Stimulated activated CD4-positive, alpha-beta T cell treated with anti-CD3 and anti-CD28 coated beads, Interleukin-1b, Interleukin-23, amount 100 ng/mL, for 4 hours (primary cell): ENCODE data around the gene EIF3K.

Experiments
- DNase-seq, 2 donors: peaks; one replicate each; pipeline ENCODE4 v3.0.0-alpha.2; 2020; ENCODE audit warnings: low read depth in 2 of 2

The EIF3K gene

GRCh38 chr19:38665950-38666662, 47.1 kb downstream of the EIF3K start:
- no peak for DNase-seq

DNA sequence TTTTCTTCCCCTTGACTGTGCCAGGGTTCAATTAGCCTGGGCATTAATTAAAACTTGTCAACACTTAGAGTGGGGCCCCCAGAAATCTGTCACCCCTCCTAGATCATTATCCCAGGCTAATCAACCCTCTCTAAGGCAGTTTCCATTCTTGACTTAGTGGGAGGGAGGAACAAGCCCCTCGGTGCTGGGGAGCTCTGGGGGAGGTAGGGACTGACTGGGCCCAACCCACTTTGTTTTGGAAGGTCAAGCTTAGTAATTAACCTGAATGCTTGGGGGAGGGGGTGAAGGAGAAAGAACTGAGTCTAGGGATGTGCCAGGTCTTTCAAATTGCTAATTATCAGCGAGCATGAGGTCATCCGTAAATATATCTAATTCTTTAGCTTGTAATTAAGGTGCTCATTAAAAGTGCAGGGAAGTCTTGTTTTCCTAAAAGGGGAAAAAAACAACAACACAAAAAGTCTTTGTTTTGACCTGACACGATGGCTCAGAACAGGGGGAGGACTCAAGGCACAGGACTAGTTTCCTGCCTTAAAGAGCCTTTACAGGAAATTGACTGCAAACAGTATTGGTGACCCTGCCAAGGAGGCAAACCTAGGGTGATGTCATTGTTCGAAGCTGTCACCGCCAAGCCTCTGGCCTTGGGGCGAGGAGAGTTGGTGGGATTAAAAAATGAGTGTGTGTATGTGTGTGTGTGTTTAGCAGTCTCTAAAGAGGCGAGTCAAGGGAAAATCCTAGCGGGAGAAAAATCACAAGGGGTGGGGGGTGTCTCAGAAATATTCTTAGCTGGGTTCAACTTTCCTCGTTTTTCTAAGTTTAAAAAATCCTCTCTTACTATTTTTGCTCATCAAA, 47.9 kb downstream of the EIF3K start:
- DNase-seq: no peak

GRCh38 chr19:38667661-38668171, 48.7 kb downstream of the EIF3K start:
- no peak for DNase-seq

DNA sequence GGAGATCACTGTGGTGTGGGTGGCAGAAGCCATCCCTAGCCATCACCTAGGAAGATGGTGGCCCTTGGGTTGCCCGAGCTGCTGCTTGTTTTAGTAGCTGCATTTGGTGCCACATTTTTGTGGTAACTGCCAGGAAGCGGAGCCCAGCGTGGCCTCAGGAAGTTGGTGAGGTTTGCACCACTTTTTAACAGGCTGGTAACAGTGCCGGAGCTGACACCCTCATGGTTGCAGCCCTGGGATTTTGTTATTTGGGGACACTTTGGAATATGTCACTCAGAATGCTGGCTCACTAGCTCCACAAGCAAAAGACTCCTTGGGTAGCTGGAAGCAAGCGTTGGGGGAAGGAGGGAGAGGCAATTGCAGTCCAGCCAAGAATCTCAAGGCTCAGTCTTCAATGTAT, 50.6 kb downstream of the EIF3K start:
- no peak for DNase-seq

DNA sequence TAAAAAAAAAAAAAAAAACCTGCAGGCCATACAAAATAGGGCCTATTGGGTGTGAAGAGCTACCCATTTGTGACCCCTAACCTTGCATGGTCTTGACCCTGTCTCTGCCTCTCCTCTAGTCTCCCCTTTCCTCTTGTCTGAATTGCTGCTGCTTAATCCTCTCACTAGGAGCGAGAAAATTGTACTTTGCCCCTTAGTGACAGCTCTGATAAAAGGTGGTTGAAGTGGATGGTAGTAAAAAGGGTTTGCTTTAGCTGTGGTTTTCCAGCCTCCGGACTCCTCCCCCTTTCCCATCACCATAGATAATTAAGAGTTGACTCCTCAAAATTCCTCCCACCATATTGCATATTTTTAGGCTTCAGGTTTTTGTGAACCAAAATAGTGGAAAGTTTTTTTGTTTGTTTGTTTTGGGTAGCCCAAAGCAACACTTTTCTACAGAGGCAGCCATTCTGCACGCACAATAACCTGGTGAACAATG, 52.0 kb downstream of the EIF3K start:
- DNase-seq: no peak

DNA sequence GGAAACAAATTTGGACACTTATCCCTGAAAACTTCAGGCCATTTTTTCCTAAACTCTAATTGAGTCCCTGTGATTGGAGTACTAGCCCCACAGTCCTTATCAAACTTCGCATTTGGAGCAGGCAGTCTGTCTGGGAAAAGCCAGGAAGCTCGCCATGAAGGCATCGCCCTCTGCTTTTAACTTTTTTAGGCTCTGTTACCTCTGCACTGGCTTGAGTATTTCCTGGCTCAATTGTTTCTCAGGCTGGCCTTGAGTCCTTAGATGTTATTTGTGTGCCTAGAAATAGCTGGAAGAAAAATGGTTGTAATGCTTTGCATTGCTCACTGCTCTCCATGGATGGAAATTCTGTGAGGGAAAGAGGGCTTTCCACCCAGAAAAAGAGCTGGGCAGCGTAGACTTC, 52.7 kb downstream of the EIF3K start:
- DNase-seq: no peak

- DNase-seq: no peak
These were observed 54.0 kb downstream of the EIF3K start for GRCh38 chr19:38673030-38673429.

DNA sequence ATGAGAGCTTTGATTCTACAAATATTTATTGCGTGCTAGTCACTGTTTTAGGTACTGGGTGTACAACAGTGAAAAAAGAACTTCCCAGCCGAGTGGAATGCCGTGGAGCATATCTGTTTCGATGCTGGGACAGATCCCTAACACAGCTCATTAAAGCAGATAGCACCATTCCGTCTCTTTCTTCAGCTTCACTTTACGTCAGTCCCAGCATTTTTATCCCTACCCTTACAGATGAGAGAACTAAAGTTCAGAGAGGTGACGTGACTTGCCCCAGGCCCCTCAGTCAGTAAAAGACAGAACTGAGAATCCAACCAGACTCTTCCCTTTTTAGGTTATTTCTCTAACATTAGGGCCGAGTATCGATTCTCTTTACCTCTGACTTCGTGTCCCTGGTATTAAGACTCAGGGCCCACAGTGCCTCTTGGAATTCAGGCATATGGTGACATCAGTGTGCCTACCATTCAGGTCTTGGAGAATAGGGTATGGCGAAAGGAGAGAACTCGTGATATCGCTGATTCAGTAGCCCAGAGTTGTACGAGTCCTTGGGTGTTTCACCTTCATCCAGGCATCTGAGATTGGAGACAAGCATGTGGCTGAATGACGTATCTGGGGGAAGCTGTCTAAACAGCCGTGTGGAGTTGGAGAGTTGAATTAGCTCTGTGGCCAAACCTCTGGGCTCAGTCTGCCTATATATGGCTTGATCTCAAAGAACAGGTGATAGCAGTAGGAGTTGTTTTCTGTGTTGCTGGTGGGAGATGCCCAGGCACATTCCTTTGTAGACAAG, 55.6 kb downstream of the EIF3K start:
- no peak for DNase-seq

DNA sequence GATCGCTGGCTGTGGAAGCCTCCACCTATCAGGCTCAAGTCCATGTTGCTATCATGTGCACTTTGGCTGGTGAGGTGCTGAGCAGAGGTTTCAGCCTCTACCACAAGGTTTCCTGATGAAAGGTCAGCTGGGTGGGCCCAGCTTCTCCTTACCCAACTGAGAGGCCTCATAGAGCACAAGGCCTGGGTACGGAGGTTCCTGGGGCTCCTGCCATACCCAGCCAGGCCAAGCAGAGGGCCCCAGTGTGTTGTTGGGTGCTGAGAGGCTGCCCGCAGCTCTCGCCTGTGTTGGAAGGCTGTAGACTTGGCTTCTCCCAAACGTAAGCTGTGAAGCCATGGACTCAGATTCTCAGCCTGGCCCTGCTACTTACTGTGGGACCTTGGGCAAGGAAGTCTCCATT, 56.6 kb downstream of the EIF3K start:
- DNase-seq: no peak

GRCh38 chr19:38676023-38676877, 57.3 kb downstream of the EIF3K start:
- no peak for DNase-seq

DNA sequence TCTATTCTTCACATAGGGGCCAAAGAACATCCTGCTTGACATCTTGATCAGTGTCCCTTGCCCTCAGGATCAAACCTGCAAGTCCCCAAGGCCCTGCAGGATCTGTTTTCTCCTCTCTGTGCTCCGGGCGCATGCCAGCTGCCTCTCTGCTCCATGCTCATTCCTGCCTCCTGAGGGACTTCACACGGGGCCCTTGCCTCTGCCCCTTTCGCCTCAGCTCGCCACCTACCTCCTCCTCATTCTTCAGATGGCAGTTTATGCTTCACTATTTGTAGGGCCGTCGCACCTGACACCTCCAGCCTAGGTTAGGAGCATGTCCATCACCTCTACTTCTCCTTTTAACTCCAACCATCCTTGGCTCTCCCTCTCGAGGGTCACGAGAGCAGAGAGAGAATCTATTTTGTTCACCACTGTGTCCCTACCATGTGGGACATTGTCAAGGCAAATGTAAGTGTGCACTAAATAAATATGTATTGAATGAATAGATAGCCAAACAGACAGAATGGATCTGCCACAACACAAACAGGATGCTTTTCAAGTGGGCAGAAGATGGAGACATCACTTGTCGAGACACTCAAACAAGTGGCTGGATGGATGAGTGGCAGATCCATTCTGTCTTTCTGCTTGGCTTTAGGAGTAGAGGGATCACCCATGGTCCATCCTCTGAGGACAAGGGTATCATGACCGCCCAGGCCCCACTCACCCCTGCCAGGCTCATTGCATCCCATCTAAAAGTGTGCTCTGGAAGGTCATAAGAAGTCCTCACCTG, 58.1 kb downstream of the EIF3K start:
- no peak for DNase-seq

- no peak for DNase-seq
These were observed 59.4 kb downstream of the EIF3K start for GRCh38 chr19:38678217-38678890.

- DNase-seq: no peak
These were observed 60.0 kb downstream of the EIF3K start for GRCh38 chr19:38678891-38679494.

DNA sequence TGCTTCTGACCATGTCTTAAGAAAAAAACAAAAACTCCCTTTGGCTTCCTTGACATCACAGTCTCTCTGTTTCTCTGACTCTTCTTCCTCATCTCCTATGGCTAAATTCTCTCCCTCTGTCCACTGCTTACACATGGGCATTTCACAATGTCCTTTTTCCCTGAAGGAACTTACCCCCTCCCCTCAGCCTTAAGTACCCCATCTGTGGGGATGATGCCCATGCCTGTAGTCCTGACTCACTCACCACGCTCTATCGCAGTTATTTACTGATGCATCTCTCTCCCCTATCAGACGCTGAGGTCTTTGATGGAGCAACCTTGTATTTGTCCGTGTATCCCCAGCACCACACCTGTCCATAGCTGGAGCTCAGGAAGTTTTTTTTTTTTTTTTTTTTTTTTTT, 60.9 kb downstream of the EIF3K start:
- DNase-seq: no peak

DNA sequence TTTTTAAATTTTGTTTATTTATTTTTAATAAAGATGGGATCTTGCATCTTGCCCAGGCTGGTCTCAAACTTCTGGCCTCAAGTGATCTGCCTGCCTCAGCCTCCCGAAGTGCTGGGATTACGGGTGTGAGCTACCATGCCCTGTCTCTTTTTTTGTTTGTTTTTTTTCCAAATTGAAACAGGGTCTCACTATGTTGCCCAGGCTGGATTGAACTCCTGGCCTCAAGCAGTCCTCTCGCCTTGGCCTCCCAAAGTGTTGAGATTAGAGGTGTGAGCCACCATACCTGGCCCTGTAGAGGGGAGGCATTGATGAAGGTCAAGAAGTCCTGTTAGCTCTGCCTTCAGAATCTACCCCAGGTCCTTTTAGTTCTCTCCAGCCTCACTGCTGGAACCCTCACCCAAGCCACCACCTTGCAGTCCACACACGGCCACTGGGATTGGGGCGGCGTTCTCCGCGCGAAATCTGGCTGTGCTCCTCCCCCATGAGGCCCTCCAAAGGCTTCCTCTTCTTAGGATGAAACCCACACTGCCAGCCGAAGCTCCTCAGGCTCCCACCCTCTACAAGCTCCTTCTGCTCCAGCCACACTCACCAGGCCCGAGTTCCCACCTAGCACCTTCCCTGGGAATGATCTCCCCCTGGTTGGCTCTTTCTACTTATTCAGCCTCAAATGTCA, 63.3 kb downstream of the EIF3K start:
- DNase-seq: no peak

DNA sequence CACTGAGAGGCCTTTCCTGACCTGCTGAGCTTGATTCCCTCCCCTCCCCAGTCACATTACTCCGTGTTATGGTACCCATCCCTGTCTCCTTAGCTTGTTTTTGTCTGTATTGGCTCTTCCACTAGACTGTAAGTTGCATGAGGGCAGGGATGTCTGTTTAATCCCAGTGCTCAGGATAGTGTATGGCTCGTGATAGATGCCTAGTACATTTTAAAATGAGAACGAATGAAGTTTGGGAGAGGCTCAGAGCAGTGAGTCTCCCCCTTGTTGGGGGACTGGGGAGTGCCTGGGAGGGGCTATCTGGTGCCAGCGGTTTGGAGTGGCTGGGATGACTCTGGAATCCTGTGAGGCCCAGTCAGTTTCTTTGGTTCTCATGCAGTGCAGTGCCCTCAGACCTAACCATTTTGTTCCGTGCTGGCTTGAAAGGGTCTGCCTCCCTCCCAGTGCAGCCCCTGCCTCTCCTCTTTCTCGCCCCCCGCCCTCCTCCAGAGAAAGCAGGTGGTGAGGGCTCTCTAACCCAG, 63.9 kb downstream of the EIF3K start:
- no peak for DNase-seq

- peak in 1 of 2 donors; percentile 23 for DNase-seq
These were observed 64.5 kb downstream of the EIF3K start for GRCh38 chr19:38683393-38684077.
